KMS-11 (cell line): ENCODE data around the gene GOLIM4.

Source experiments
- H2AFZ ChIP-seq: fragments of 200-600 bp; sonication (generic); 2 replicates; pipeline ENCODE4 v1.6.1; 2016; ENCODE audit warnings: antibody characterized with exemption, mixed run types, low read depth
- H3K27ac ChIP-seq: fragments of 200-600 bp; sonication (generic); 2 replicates; pipeline ENCODE4 v1.6.1; 2016; ENCODE audit warnings: mild to moderate bottlenecking, mixed run types
- H3K27me3 ChIP-seq: fragments of 200-600 bp; sonication (generic); 2 replicates; pipeline ENCODE4 v1.6.1; 2017; ENCODE audit warnings: mild to moderate bottlenecking, low read depth, mixed run types, moderate library complexity; ENCODE audit not compliant: insufficient read depth
- H3K36me3 ChIP-seq: fragments of 200-600 bp; sonication (generic); 2 replicates; pipeline ENCODE4 v1.6.1; 2017; ENCODE audit warnings: mild to moderate bottlenecking, mixed run types; ENCODE audit not compliant: insufficient read depth
- H3K4me1 ChIP-seq: fragments of 200-600 bp; sonication (generic); 2 replicates; pipeline ENCODE4 v1.6.1; 2016; ENCODE audit warnings: mild to moderate bottlenecking, low read depth, mixed run types; ENCODE audit not compliant: poor library complexity, severe bottlenecking
- H3K4me2 ChIP-seq: fragments of 200-600 bp; sonication (generic); 2 replicates; pipeline ENCODE4 v1.7.0; 2016; ENCODE audit warnings: mild to moderate bottlenecking, mixed run types
- H3K4me3 ChIP-seq: fragments of 200-600 bp; sonication (generic); IDR thresholded peaks from 2 replicates; pipeline ENCODE4 v1.6.1; 2017; ENCODE audit warnings: low read depth, low read length, mixed read lengths; ENCODE audit not compliant: insufficient read depth
- H3K79me2 ChIP-seq: fragments of 200-600 bp; sonication (generic); 2 replicates; pipeline ENCODE4 v1.6.1; 2016; ENCODE audit warnings: low read depth, mixed run types; ENCODE audit not compliant: insufficient read depth
- H3K9ac ChIP-seq: fragments of 200-600 bp; sonication (generic); 2 replicates; pipeline ENCODE4 v1.6.1; 2016; ENCODE audit warnings: mild to moderate bottlenecking, mixed run types
- H4K20me1 ChIP-seq: fragments of 200-600 bp; sonication (generic); 2 replicates; pipeline ENCODE4 v1.6.1; 2016; ENCODE audit warnings: mild to moderate bottlenecking, mixed run types; ENCODE audit not compliant: insufficient read depth
- TF ChIP-seq, protein P1 (sequence below): fragments of 200-600 bp; sonication (generic); conservative IDR thresholded peaks from 2 replicates; pipeline ENCODE4 v1.6.1; 2017; ENCODE audit warnings: low read depth, mild to moderate bottlenecking, antibody characterized with exemption, low read length, moderate library complexity, mixed read lengths

GOLIM4 gene

DNA sequence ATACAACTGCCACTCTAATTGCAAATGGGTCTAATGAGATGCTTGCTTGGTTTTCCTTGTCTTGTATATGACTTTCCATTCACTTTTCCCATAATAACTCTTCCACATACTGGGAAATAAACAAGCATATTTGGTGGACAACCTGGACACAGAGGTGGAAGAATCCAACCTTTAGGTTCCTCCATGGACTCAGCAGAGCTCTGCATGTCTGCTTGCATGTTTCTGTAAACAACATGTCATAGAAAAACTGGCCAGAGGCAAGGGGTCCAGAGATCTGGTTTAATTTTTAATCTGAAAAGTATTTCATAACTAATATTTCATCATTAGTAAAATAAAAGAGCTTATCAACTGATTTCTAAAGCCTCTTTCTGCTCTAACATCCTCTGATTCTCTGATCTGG lies 30.2 kb downstream of the GOLIM4 start:
- Histone ChIP-seq H3K36me3 (no peaks in the 10 kb centered on the region), H3K27ac (no peak overlapping the region), H3K4me2 (no peak overlapping the region), H3K79me2 (peaks cover 9% of the 10 kb centered on the region), H4K20me1 (no peaks in the 10 kb centered on the region), H3K27me3 (no peaks in the 10 kb centered on the region; the same call in 1 of the 2 replicates), H3K9ac (no peak overlapping the region), H3K4me3 (no peak overlapping the region), H2AFZ (no peak overlapping the region), H3K4me1 (peaks cover 16% of the 10 kb centered on the region)
- TF ChIP-seq, protein P1, sequence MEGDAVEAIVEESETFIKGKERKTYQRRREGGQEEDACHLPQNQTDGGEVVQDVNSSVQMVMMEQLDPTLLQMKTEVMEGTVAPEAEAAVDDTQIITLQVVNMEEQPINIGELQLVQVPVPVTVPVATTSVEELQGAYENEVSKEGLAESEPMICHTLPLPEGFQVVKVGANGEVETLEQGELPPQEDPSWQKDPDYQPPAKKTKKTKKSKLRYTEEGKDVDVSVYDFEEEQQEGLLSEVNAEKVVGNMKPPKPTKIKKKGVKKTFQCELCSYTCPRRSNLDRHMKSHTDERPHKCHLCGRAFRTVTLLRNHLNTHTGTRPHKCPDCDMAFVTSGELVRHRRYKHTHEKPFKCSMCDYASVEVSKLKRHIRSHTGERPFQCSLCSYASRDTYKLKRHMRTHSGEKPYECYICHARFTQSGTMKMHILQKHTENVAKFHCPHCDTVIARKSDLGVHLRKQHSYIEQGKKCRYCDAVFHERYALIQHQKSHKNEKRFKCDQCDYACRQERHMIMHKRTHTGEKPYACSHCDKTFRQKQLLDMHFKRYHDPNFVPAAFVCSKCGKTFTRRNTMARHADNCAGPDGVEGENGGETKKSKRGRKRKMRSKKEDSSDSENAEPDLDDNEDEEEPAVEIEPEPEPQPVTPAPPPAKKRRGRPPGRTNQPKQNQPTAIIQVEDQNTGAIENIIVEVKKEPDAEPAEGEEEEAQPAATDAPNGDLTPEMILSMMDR = no peak

DNA sequence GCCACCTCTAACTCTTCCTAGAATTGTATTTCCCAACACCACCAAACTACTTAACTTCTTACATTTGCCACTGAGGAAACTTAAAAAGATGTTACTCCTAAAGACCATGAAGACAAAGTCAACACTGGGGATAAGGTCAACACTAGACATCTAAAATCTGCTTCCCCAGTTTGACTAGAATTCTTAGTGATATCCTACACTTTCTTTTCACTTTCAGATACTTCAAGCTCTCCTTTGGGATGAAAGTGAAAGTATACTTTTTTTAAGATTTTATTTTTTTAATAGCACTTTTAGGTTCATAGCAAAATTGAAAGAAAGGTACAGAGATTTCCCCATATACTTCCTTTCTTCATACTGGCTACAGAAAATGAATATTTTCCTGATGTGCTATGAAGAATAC lies 32.6 kb downstream of the GOLIM4 start:
- no peak overlapping the region for H3K27ac ChIP-seq
- H3K9ac ChIP-seq = no peak overlapping the region
- no peaks in the 10 kb centered on the region for H3K27me3 ChIP-seq
- H4K20me1 ChIP-seq = no peaks in the 10 kb centered on the region
- TF ChIP-seq, protein P1 = no peak
- H3K4me1 ChIP-seq = peaks cover 15% of the 10 kb centered on the region
- no peaks in the 10 kb centered on the region for H3K36me3 ChIP-seq
- no peak overlapping the region for H3K4me2 ChIP-seq
- no peak overlapping the region for H3K4me3 ChIP-seq
- peaks cover 12% of the 10 kb centered on the region for H3K79me2 ChIP-seq
- H2AFZ ChIP-seq = no peak overlapping the region

DNA sequence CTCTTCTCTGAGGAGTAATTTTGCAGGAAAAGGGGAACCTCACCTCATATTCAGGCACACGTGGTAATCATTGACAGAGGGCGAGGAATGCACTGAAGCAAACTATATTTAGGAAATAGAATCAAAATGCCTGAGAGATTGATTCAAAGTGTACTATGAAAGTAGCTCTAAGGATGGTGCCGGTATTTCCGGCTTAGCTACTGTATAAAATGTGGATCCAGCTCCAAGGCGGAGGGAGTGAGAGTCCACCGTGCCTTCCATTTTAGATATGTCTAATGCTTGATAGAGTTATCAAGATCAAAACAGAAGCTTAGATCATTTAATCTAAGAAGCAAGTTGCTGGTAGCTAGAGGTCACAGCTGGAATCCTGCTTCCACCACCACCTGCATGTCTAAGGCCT lies 33.0 kb downstream of the GOLIM4 start:
- H3K36me3 ChIP-seq = no peaks in the 10 kb centered on the region
- no peak overlapping the region for H3K9ac ChIP-seq
- peaks cover 11% of the 10 kb centered on the region for H3K4me1 ChIP-seq
- peaks cover 11% of the 10 kb centered on the region; the same call in 1 of the 2 replicates for H3K79me2 ChIP-seq
- no peak overlapping the region for H3K4me2 ChIP-seq
- H3K27me3 ChIP-seq = no peaks in the 10 kb centered on the region
- no peak overlapping the region for H3K27ac ChIP-seq
- H2AFZ ChIP-seq = no peak overlapping the region
- H3K4me3 ChIP-seq = no peak overlapping the region
- H4K20me1 ChIP-seq = no peaks in the 10 kb centered on the region
- TF ChIP-seq, protein P1 = no peak

DNA sequence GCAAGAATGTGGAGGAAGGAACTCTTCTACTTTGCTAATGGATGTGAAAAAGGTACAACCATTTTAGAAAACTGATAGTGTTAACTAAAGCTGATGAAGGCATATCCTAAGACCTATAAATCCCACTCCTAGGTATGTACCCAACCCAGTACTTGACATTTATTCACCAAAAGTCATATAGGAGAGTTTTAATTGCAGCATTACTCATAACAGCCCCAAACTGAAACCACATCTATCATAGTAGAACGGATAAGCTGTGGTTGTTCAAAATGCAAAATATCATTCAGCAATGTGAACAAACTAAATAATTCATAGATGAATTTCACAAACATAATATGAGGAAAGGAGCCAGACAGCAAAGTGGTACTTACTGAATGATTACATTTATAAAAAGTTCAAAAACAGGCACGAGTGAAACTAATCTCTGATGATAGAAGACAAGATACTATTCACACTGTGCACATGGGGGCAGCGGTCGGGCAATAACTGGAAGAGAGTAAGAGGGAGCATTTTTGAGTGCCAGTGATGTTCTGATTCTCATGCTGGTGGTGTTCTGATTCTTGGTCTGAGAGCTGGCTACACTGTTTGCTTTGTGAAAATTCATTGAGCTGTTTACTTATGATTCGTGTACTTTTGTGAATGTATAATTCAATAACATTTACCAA lies 34.3 kb downstream of the GOLIM4 start:
- TF ChIP-seq, protein P1 = no peak
- Histone ChIP-seq H3K79me2 (peaks cover 8% of the 10 kb centered on the region; the same call in 1 of the 2 replicates), H2AFZ (no peak overlapping the region), H3K4me3 (no peak overlapping the region), H3K9ac (no peak overlapping the region), H3K4me2 (no peak overlapping the region), H4K20me1 (no peaks in the 10 kb centered on the region), H3K4me1 (peaks cover 4% of the 10 kb centered on the region), H3K27ac (no peak overlapping the region), H3K36me3 (no peaks in the 10 kb centered on the region), H3K27me3 (no peaks in the 10 kb centered on the region)
